SK-N-MC (cell line): ENCODE results near the gene HP1BP3.

Experiments used
- DNase-seq: peaks from one replicate; pipeline ENCODE4 v3.0.0-alpha.2; 2011; ENCODE audit warnings: low read depth, low spot score
- H3K27ac ChIP-seq: fragments of 200-600 bp; sonication (generic); 2 replicates; pipeline ENCODE4 v1.5.1; 2016; ENCODE audit warnings: mixed run types
- H3K36me3 ChIP-seq: fragments of 200-600 bp; sonication (generic); 2 replicates; pipeline ENCODE4 v1.6.1; 2017; ENCODE audit warnings: antibody characterized with exemption, low read length, mixed read lengths; ENCODE audit not compliant: insufficient read depth
- H3K4me3 ChIP-seq: fragments of 200-600 bp; sonication (generic); 2 replicates; pipeline ENCODE4 v1.5.1; 2016
- H3K9ac ChIP-seq: fragments of 200-600 bp; sonication (generic); 2 replicates; pipeline ENCODE4 v1.8.0; 2017; ENCODE audit warnings: mixed run types, mixed read lengths; ENCODE audit not compliant: insufficient read length
- H3K9me3 ChIP-seq: fragments of 200-600 bp; sonication (generic); 2 replicates; pipeline ENCODE4 v1.6.1; 2017; ENCODE audit warnings: low read depth, mild to moderate bottlenecking, antibody characterized with exemption, low read length, moderate library complexity, mixed read lengths
- EZH2 ChIP-seq: fragments of 200-600 bp; sonication (generic); IDR thresholded peaks from one replicate; pipeline ENCODE4 v1.6.1; 2017; ENCODE audit warnings: antibody characterized with exemption
- FOXP2 ChIP-seq: optimal IDR thresholded peaks from 2 replicates; pipeline ENCODE3; 2011; ENCODE audit warnings: mild to moderate bottlenecking, moderate library complexity; ENCODE audit not compliant: insufficient read depth; ENCODE audit errors: extremely low read length, control extremely low read depth
- POLR2AphosphoS5 ChIP-seq: IDR thresholded peaks from 2 replicates; pipeline ENCODE4 v1.6.1; 2012; ENCODE audit warnings: mild to moderate bottlenecking, low read depth, low read length, borderline replicate concordance

Gene HP1BP3

DNA sequence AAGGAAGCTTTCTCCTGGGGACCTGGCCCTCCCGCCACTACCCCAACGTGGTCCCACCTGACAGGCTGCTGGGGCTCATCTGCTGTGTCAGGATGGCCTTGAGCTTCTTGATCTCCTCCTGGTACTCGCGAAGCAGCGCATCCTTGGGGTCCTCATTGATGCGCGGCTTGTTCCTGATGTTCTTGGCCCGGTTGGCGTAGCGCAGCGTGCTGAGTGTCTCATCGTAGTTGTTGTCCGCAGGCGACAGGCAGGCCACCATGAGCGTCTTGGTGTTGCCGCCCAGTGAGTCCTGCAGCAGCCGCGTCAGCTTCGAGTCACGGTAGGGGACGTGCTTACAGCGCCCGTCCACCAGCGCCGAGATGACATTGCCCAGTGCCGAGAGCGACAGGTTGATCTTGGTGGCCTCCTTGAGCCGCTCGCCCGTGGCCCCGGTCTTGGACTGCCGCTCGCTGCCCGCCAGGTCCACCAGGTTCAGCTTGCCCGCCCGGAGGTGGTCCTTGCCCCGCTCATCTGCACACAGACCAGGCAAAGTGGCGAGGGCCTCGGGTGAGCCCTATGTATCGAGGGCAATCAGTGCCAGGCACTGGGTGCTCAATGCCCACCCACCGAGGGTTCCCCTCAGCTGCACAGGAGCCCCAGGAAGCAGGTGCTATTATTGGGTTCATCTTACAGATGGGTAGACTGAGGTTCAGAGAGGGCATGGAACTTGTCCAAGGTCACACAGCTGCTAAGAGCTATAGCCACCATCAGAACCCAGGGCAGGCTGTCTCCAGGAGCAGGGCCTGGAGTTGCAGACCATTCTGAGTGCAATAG is 82.5 kb downstream of the HP1BP3 start:
- Histone ChIP-seq H3K27ac (no peak overlapping the region), H3K9me3 (no peaks in the 10 kb centered on the region), H3K4me3 (no peak overlapping the region), H3K9ac (no peak overlapping the region), H3K36me3 (no peaks in the 10 kb centered on the region)
- TF ChIP-seq EZH2, result no peak
- no peak for TF ChIP-seq FOXP2
- TF ChIP-seq POLR2AphosphoS5, result no peak
- DNase-seq, result no peak

DNA sequence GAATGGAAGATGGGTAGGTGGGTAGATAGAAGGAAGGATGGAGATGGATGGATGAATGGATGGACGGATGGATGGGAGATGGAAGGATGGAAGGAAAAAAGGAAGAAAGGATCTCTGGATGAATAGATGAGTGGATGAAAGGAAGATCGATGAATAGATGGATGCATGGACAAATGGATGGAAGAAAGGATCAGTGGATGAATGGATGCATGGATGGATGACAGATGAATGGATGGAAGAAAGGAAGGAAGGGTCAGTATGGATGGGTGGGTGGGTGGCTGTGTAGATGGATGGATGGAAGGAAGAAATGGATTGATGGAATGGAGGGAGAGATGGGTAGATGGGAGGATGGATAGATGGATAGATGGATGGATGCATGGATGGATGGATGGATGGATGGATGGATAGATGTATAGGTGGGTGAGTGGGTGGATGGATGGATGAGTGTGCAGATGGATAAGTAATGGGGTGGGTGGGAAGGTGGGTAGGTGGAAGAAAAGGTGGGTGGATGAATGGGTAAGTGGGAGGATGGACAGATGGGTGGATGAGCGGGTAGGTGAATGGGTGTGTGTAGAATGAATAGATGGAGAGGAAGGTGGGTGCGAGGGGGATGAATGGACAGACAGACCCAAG is 83.9 kb downstream of the HP1BP3 start:
- no peak for TF ChIP-seq POLR2AphosphoS5
- TF ChIP-seq EZH2, result no peak
- TF ChIP-seq FOXP2, result no peak
- DNase-seq, result no peak
- no peak overlapping the region for H3K9ac ChIP-seq
- no peaks in the 10 kb centered on the region for H3K9me3 ChIP-seq
- no peak overlapping the region for H3K4me3 ChIP-seq
- no peak overlapping the region for H3K27ac ChIP-seq
- no peaks in the 10 kb centered on the region for H3K36me3 ChIP-seq

DNA sequence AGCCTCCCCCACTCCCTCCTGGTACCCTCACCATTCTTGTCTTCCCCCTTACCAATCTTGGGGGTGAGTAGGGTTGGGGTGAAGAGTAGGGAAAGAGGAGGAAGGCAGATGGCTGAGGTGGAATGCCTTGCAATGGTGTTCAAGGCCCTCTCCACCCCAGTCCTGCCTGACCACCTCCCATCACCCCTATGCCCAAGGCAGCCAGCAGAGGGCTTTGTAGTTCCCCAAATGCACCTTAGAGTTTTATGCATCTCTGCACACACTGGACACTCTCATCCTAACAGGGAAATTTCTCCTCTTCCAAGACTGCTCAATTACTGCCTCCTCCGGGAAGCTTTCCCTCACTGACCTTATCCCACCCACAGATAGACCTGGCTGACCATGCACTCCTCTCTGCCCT is 84.7 kb downstream of the HP1BP3 start:
- TF ChIP-seq FOXP2 (no peak), POLR2AphosphoS5 (no peak), EZH2 (no peak)
- Histone ChIP-seq H3K36me3 (no peaks in the 10 kb centered on the region), H3K4me3 (no peak overlapping the region), H3K9ac (no peak overlapping the region), H3K9me3 (no peaks in the 10 kb centered on the region), H3K27ac (no peak overlapping the region)
- no peak for DNase-seq

DNA sequence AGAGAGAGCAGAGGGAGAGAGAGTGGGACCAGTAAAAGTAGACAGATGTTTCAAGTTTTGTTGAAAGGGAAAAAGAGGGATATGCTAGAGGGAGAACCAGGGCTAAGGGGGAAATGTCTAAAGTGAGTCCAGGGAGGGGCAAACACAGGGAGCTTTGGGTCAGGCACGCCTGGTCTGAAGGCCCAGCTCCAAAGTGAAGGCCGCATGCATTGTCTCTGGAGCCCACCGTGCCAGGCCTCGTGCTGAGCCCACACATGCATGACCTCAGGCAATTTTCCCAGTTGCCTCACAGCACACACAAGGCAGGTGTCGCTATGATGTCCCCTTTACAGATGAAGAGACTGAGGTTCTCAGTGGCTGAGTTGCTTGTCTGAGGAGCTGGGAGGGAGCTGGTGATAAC is 85.3 kb downstream of the HP1BP3 start:
- Histone ChIP-seq H3K36me3 (no peaks in the 10 kb centered on the region), H3K9me3 (no peaks in the 10 kb centered on the region), H3K27ac (no peak overlapping the region), H3K9ac (no peak overlapping the region), H3K4me3 (no peak overlapping the region)
- no peak for DNase-seq
- TF ChIP-seq FOXP2, result no peak
- no peak for TF ChIP-seq POLR2AphosphoS5
- TF ChIP-seq EZH2, result no peak

DNA sequence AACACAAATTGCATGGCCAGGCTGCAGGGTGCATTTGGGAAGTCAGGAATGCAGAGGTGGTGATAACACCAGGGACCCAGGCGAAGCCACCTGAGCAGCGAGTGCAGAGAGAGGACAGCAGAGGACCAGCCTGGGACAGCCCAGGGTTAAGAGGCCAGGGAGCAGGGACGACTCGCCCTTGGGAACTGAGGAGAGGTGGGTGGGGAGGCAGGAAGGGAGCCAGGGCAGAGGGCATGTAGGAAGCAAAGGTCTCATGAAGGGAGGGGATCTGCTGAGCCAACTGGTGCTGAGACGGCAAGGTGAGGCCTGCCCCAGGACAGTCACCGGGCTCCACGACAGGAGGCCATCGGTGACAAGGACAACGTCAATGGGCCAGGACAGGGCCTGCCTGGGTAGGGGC is 85.7 kb downstream of the HP1BP3 start:
- no peak overlapping the region for H3K9ac ChIP-seq
- no peak overlapping the region for H3K27ac ChIP-seq
- DNase-seq, result no peak
- H3K9me3 ChIP-seq, result no peaks in the 10 kb centered on the region
- TF ChIP-seq POLR2AphosphoS5 (no peak), EZH2 (no peak), FOXP2 (no peak)
- H3K36me3 ChIP-seq, result no peaks in the 10 kb centered on the region
- H3K4me3 ChIP-seq, result no peak overlapping the region

DNA sequence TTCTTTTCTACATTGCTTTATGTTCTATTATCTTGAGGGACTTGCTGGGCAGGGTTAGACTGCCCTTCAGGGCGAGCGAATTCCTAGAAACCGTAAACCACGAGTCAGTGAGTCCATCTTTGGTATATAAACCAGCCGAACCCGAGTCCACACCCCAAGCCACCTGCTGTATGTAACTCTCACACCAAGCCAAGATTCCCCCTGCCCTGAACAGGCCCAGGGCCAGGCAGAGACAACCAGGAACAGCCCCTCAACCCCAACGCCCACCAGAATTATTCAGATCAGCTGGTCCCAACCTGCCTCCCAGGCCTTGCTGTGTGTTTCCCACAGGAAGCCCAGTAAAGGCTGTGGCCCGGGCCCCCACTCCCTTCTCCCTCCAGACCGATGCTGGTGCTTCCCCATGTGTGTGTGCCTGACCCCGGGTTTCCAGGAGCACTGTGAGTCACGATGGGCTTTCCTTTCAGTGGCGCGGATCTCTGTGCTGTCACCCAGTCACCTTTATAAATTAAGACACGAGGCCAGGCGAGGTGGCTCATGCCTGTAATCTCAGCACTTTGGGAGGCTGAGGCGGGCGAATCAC is 86.4 kb downstream of the HP1BP3 start:
- no peak overlapping the region for H3K9ac ChIP-seq
- no peaks in the 10 kb centered on the region for H3K36me3 ChIP-seq
- H3K4me3 ChIP-seq, result no peak overlapping the region
- no peak overlapping the region for H3K27ac ChIP-seq
- DNase-seq, result no peak
- H3K9me3 ChIP-seq, result no peaks in the 10 kb centered on the region
- TF ChIP-seq POLR2AphosphoS5 (no peak), EZH2 (no peak), FOXP2 (no peak)

DNA sequence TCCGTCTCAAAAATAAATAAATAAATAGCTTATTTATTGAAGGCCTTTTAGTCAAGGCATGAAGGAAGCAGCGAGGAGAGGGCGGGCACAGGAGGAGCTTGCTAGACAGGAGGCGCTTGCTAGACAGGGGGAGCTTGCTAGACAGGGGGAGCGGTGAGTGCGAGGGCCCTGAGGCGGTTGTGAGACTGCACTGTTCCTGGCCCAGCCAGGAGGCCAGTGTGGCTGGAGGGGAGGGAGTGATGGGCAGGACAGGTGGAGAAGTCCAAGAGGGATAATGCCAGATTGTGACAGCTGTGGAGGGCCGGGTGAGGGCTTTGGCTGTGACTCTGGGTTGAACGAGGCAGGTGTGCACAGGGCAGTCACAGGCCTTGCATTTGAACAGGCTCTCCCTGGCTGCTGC is 87.5 kb downstream of the HP1BP3 start:
- H3K27ac ChIP-seq, result no peak overlapping the region
- no peaks in the 10 kb centered on the region for H3K36me3 ChIP-seq
- DNase-seq, result no peak
- no peak overlapping the region for H3K9ac ChIP-seq
- TF ChIP-seq POLR2AphosphoS5 (no peak), FOXP2 (no peak), EZH2 (no peak)
- H3K9me3 ChIP-seq, result no peaks in the 10 kb centered on the region
- no peak overlapping the region for H3K4me3 ChIP-seq

DNA sequence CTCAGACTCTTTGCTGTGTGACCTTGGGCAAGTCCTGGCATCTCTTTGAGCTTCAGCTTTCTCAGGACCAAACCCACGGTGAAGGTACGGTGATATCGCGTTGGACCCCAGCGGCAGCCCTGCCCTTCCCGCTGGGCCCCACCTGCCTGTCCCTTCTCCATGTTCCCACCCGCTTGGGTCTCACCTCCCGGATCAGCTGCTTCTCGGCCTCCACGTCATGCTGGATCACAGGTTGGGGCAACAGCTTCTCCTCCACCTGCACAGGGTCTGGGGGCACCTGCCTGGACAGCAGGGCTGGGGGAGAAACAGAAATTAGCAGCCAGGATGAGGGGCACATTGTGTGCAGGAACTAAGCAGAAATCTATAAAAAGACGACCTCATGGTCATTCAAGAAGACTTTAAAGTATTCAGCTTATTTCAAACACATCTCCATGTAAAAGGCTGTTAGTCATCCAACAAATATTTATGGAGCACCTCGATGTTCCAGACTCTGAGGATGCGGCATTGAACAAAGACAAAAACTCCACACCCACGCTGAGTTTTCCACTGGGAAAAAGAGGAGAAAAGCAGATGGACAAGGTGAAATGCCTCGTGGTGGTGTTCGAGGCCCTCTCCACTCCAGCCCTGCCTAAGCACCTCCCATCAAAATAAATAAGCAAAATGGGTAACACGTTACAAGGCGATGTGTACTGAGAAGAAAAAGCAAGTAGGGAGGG is 88.8 kb downstream of the HP1BP3 start:
- H3K4me3 ChIP-seq, result no peak overlapping the region
- H3K27ac ChIP-seq, result no peak overlapping the region
- H3K36me3 ChIP-seq, result no peaks in the 10 kb centered on the region
- H3K9ac ChIP-seq, result no peak overlapping the region
- DNase-seq, result no peak
- no peaks in the 10 kb centered on the region for H3K9me3 ChIP-seq
- TF ChIP-seq FOXP2, result no peak
- no peak for TF ChIP-seq POLR2AphosphoS5
- no peak for TF ChIP-seq EZH2
